HG03521 (cell line): Measurements from ENCODE around the gene IKZF3.
"Not testable (repeated sequence)": the region's sequence is repeated elsewhere in the genome, so short reads cannot be mapped to it uniquely, and the experiment has no call there.

Experiments used
- ATAC-seq: cut with Tn5 transposase; IDR thresholded peaks from one replicate; pipeline ENCODE4 v1.9.1; 2021; ENCODE audit warnings: mild to moderate bottlenecking, moderate library complexity; ENCODE audit not compliant: unreplicated experiment

IKZF3 gene

DNA sequence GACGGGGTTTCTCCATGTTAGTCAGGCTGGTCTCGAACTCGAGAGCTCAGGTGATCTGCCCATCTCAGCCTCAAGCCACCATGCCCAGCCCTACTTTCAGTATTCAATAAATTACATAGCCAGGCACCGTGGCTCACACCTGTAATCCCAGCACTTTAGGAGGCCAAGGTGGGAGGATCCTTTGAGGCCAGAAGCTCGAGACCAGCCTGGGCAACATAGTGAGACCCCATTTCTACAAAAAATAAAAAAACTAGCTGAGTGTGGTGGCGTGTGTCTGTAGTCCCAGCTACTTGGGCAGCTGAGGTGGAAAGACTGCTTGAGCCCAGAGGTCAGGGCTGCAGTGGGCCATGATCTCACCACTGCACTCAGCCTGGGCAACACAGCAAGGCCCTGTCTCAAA is 142.0 kb downstream of the IKZF3 start:
- no peak for ATAC-seq

DNA sequence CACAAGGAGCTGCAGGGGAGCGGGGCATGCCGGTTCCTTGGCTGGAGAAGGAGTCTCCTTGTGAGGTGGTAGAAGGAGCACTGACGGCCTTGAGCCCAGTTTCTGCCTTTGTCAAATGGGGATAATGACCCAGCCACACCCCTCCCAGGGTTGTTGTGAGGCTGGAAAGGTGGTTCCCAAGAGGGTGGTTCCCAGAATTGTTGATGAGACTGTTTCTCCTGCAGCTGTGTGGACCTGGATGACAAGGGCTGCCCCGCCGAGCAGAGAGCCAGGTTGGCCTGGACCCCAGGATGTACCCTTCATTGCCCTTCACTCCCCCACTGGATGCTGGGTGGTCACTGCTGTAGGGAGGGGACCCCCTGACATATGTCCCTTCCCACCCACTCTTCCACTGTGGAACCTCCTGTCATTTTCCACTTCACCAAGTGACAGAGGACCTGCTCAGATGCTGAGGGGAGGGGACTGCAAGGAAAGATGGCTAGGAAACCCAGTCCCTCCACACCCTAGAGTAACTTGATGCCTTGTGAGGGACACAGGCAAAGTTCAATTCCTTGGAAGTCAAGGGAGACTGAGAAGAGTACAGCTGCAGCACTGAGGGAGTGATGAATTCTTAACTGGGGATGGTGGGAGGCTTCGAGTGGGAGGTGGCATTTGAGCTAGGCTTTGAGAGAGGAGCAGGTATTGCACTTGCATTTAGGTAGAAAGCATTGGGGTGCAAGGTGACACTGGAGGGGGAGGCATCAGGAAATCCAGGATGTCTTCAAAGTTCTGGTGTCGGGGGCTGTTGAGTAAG is 144.4 kb downstream of the IKZF3 start:
- ATAC-seq: no peak

DNA sequence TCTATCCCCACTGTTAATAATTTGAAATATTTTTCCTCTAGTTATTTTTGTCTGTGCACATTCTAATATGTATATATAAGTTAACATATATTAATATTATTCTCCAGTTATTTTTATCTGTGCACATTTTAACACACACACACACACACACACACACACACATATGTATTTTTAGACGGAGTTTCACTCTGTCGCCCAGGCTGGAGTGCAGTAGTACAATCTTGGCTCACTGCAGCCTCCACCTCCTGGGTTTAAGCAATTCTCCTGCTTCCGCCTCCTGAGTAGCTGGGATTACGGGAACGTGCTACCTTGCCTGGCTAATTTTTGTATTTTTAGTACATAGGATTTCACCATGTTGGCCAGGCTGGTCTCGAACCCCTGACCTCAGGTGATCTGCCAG is 146.5 kb downstream of the IKZF3 start:
- ATAC-seq: no peak

DNA sequence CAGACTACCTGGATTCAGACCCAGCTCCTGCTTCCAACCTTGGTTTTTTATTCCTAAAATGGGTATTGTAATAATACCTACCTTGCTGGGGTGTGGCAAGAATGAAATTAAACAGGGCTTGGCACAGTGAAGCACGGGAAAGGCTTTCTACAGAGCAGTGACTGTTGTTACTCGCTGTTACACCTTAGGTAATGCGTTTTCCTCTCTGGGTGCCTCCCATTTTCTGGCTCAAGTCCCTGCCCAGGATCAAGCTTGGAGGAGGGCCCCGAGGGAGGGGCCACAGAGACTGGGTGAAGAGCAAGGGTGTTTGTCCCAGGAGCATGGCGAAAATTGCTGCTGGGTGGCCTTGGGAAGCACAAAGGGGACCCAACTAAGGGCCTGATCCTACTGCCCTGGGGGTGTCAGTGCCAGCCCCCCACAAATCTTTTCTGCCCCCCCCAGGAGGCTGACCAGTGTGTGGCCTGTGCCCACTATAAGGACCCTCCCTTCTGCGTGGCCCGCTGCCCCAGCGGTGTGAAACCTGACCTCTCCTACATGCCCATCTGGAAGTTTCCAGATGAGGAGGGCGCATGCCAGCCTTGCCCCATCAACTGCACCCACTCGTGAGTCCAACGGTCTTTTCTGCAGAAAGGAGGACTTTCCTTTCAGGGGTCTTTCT is 147.1 kb downstream of the IKZF3 start:
- ATAC-seq: no peak

DNA sequence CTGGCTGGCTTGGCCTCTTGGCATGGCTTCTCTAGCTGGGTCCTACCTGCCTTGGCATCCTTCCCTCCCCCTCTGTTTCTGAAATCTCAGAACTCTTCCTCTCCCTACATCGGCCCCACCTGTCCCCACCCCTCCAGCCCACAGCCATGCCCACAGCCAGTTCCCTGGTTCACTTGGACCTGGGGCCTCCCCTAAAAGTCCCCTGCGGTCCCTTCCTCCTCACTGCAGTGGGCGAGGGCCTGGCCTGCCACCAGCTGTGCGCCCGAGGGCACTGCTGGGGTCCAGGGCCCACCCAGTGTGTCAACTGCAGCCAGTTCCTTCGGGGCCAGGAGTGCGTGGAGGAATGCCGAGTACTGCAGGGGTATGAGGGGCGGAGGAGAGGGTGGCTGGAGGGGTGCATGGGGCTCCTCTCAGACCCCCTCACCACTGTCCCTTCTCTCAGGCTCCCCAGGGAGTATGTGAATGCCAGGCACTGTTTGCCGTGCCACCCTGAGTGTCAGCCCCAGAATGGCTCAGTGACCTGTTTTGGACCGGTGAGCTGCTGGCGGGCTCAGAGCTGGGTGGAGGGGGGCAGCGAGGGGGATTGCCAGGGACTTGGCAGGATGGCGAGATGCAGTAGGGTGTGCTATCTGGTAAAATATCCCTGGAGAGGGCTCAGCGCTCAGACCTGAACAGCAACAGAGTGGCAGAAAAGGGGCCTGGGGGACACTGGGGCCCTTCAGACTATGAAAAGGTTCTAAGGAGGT is 147.9 kb downstream of the IKZF3 start:
- no peak for ATAC-seq

DNA sequence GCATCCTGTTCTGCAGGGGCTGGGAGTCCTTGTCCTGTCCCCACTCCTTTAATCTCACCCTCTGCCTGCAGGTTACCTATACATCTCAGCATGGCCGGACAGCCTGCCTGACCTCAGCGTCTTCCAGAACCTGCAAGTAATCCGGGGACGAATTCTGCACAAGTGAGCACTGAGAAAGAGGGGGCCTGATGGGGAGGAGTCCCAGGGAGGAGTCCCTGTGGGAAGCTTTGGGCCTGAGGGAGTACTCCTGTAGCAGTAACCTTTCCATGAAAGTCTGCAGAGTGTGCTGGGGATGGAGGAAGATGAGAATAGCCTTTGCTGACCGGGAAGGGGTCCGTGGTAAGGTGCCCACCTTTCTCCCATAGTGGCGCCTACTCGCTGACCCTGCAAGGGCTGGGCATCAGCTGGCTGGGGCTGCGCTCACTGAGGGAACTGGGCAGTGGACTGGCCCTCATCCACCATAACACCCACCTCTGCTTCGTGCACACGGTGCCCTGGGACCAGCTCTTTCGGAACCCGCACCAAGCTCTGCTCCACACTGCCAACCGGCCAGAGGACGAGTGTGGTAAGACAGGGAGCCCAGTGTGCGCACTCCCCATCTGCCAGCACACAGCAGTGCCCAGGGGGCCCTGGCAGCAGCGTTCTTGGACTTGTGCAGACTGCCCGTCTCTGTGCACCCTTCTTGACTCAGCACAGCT is 148.6 kb downstream of the IKZF3 start:
- no peak for ATAC-seq

DNA sequence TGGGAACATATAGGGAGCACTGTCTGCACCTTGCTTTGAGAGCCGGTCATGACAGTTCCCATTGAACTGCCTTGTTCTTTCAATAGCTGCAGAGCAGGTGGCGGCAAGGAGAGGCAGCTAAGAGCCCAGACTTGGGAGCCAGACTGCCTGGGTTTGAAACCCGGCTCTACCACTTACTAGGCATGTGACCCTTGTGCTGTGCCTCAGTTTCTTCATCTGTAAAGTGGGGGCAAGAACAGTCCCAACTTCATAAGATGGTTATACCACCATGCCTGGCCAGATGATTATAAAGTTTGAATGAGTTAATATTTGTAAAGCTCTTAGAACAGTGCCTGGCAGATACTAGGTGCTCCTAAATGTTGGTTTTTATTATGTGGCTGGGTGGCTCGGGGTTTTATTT is 149.9 kb downstream of the IKZF3 start:
- no peak for ATAC-seq

DNA sequence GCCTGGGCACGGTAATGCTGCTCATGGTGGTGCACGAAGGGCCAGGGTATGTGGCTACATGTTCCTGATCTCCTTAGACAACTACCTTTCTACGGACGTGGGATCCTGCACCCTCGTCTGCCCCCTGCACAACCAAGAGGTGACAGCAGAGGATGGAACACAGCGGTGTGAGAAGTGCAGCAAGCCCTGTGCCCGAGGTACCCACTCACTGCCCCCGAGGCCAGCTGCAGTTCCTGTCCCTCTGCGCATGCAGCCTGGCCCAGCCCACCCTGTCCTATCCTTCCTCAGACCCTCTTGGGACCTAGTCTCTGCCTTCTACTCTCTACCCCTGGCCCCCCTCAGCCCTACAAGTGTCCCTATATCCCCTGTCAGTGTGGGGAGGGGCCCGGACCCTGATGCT is 152.3 kb downstream of the IKZF3 start:
- no peak for ATAC-seq

DNA sequence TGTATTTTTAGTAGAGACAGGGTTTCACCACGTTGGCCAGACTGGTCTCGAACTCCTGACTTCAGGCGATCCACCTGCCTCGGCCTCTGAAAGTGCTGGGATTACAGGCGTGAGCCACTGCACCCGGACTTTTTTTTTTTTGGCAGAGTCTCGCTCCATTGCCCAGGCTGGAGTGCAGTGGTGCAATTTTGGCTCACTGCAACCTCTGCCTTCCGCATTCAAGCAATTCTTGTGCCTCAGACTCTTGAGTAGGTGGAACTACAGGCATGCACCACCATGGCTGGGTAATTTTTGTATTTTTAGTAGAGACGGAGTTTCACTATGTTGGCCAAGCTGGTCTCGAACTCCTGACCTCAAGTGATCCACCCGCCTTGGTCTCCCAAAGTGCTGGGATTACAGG is 153.0 kb downstream of the IKZF3 start:
- ATAC-seq: not testable (repeated sequence)

DNA sequence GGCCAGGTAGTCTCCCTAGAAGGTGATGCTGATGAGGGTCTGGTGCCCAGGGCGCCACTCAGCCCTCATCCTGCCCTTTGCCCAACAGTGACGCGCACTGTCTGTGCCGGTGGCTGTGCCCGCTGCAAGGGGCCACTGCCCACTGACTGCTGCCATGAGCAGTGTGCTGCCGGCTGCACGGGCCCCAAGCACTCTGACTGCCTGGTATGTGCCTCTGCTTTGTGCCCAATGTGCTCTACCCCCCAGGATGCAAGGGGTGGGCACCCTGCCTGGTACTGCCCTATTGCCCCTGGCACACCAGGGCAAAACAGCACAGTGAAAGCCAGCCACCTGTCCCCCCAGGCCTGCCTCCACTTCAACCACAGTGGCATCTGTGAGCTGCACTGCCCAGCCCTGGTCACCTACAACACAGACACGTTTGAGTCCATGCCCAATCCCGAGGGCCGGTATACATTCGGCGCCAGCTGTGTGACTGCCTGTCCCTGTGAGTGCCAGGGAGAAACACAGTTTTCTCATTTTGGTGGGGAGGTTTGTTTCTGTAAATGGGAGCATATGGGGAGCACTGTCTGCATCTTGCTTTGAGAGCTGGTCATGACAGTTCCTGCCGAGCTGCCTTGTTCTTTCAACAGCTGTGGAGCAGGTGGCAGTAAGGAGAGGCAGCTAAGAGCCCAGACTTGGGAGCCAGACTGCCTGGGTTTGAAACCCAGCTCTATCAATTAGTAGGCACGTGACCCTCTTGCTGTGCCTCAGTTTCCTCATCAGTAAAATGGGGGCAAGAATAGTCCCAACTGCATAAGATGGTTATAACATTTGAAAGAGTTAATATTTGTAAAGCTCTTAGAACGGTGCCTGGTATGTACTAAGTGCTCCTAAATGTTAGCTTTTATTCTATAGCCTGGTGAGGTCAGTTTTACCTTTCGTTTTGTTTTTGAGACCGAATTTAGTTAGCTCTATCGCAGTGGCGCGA is 153.8 kb downstream of the IKZF3 start:
- ATAC-seq: no peak

DNA sequence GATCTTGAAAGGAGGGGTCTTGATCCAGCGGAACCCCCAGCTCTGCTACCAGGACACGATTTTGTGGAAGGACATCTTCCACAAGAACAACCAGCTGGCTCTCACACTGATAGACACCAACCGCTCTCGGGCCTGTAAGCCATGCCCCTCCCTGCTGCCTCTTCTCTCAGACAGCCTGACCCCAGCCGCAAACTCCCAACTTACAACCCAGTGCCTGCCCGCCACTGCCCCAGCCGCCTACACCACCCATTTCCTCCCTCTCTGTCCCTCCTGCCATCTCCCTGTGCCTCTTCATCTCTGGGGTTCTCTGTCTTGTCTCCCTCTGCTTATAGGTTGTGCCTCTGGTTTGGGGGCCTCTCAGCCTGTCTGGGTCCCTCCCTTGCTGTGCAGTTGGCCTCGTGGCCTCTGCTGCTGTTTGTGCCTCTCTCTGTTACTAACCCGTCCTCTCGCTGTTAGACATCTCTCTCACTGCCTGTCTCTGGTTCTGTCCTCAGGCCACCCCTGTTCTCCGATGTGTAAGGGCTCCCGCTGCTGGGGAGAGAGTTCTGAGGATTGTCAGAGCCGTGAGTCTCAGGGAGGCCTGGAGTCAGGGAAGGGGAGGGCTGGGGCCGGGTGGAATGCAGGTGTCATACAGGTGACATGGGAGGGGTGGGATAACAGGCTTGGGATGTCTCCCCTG is 154.7 kb downstream of the IKZF3 start:
- no peak for ATAC-seq
